ENCODE measurements around the gene YEATS2. TPM values are rescaled to one million over a fixed set of nuclear protein-coding genes. Genes with fewer than 3 reads are reported as not detected.

YEATS2 gene
- total RNA-seq, 2 experiments from 2014 or later: 68.2 to 77.2 TPM

- CTCF ChIA-PET (ENCODE audit: unreplicated experiment): no interaction called here
- no peak overlapping the region for H3K27ac ChIP-seq (ENCODE audit: low read depth, low read length, poor library complexity, severe bottlenecking)
- POLR2A ChIA-PET: no interaction called here
- H3K9me3 ChIP-seq (ENCODE audit: low read length): no peaks in the 10 kb centered on the region
- H2AFZ ChIP-seq (ENCODE audit: low read length): no peak overlapping the region
- no peaks in the 10 kb centered on the region for H3K9me2 ChIP-seq (ENCODE audit: insufficient read depth, low read length)
- no peak for DNase-seq (ENCODE audit: low spot score)
- intact Hi-C loops (cut with micrococcal nuclease; ENCODE audit: unreplicated experiment): no loop called here
- H3K4me3 ChIP-seq (ENCODE audit: low read depth, low read length, poor library complexity, severe bottlenecking): no peak overlapping the region
- peaks cover 75% of the 10 kb centered on the region for H3K36me3 ChIP-seq (ENCODE audit: insufficient read depth, low read length)
- no peaks in the 10 kb centered on the region for H3K79me2 ChIP-seq (ENCODE audit: insufficient read depth, low read depth, low read length)
- no peaks in the 10 kb centered on the region for H3K4me1 ChIP-seq (ENCODE audit: insufficient read depth, low read length, poor library complexity, severe bottlenecking)
- TF ChIP-seq EZH2phosphoT487 (IDR thresholded peaks at IDR 0.05; ENCODE audit: borderline replicate concordance, low read depth, low read length): no peak
- TF ChIP-seq, protein P1, sequence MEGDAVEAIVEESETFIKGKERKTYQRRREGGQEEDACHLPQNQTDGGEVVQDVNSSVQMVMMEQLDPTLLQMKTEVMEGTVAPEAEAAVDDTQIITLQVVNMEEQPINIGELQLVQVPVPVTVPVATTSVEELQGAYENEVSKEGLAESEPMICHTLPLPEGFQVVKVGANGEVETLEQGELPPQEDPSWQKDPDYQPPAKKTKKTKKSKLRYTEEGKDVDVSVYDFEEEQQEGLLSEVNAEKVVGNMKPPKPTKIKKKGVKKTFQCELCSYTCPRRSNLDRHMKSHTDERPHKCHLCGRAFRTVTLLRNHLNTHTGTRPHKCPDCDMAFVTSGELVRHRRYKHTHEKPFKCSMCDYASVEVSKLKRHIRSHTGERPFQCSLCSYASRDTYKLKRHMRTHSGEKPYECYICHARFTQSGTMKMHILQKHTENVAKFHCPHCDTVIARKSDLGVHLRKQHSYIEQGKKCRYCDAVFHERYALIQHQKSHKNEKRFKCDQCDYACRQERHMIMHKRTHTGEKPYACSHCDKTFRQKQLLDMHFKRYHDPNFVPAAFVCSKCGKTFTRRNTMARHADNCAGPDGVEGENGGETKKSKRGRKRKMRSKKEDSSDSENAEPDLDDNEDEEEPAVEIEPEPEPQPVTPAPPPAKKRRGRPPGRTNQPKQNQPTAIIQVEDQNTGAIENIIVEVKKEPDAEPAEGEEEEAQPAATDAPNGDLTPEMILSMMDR (conservative IDR thresholded peaks at IDR 0.05; ENCODE audit: low read length): no peak
- H3K4me2 ChIP-seq (ENCODE audit: low read length): no peak overlapping the region
- no peaks in the 10 kb centered on the region for H4K20me1 ChIP-seq (ENCODE audit: insufficient read depth, low read length)
- no TSS peak for BruUV-seq (replicated peaks)
Measured at GRCh38 chr3:183837390-183837789, 139.8 kb downstream of the YEATS2 start.

DNA sequence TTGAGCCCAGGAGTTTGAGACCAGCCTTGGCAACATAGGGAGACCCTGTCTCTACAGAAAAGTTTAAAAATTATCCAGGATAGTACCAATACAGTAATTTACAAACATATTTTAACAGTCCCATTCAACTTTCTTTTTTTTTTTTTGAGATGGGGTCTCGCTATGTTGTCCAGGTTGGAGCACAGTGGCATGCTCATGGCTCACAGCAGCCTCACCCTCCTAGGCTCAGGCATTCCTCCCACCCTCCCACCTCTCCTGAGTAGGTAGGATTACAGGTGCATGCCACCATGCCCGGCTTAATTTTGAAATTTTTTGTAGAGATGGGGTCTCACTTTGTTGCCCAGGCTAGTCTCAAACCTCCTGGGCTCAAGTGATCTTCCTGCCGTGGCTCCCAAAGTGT lies 140.3 kb downstream of the YEATS2 start:
- BruUV-seq (replicated peaks): no TSS peak
- H3K36me3 ChIP-seq (ENCODE audit: insufficient read depth, low read length): peaks cover 71% of the 10 kb centered on the region

DNA sequence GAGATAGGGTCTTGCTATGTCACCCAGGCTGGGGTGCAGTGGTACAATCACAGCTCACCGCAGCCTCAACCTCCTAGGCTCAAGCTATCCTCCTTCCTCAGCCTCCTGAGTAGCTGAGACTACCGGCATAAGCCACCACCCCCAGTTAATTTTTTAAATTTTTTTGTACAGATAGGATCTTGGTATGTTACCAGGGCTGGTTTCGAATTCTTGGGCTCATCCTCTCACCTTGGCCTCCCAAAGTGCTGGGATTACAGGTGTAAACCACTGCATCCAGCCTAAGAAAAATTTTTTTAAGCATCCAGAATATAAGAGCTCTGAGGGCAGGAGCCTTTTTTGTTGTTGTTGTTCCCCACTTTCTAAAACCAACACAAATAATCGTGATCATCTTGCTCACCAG lies 142.2 kb downstream of the YEATS2 start:
- Histone ChIP-seq H3K9me3 (ENCODE audit: low read length) (no peaks in the 10 kb centered on the region), H3K27ac (ENCODE audit: low read depth, low read length, poor library complexity, severe bottlenecking) (no peak overlapping the region), H3K79me2 (ENCODE audit: insufficient read depth, low read depth, low read length) (no peaks in the 10 kb centered on the region), H3K9me2 (ENCODE audit: insufficient read depth, low read length) (no peaks in the 10 kb centered on the region), H3K36me3 (ENCODE audit: insufficient read depth, low read length) (peaks cover 69% of the 10 kb centered on the region), H2AFZ (ENCODE audit: low read length) (no peak overlapping the region), H3K4me3 (ENCODE audit: low read depth, low read length, poor library complexity, severe bottlenecking) (no peak overlapping the region), H4K20me1 (ENCODE audit: insufficient read depth, low read length) (no peaks in the 10 kb centered on the region), H3K4me2 (ENCODE audit: low read length) (no peak overlapping the region), H3K4me1 (ENCODE audit: insufficient read depth, low read length, poor library complexity, severe bottlenecking) (no peaks in the 10 kb centered on the region)
- DNase-seq (ENCODE audit: low spot score): no peak
- intact Hi-C loops (cut with micrococcal nuclease; ENCODE audit: unreplicated experiment): no loop called here
- POLR2A ChIA-PET: interaction anchor here (0.7 to 1.0 kb wide), 2 partner anchors 8 to 12 kb away, joined by 4 read pairs; no protein-coding TSS in a partner anchor
- CTCF ChIA-PET (ENCODE audit: unreplicated experiment): no interaction called here
- TF ChIP-seq EZH2phosphoT487 (IDR thresholded peaks at IDR 0.05; ENCODE audit: borderline replicate concordance, low read depth, low read length): no peak
- TF ChIP-seq, protein P1 (conservative IDR thresholded peaks at IDR 0.05; ENCODE audit: low read length): no peak
- BruUV-seq (replicated peaks): no TSS peak

More for the DNA sequence above, 140.3 kb downstream of the YEATS2 start:
- Histone ChIP-seq H3K4me3 (ENCODE audit: low read depth, low read length, poor library complexity, severe bottlenecking) (no peak overlapping the region), H4K20me1 (ENCODE audit: insufficient read depth, low read length) (no peaks in the 10 kb centered on the region), H2AFZ (ENCODE audit: low read length) (no peak overlapping the region), H3K9me3 (ENCODE audit: low read length) (no peaks in the 10 kb centered on the region), H3K79me2 (ENCODE audit: insufficient read depth, low read depth, low read length) (no peaks in the 10 kb centered on the region), H3K4me1 (ENCODE audit: insufficient read depth, low read length, poor library complexity, severe bottlenecking) (no peaks in the 10 kb centered on the region), H3K9me2 (ENCODE audit: insufficient read depth, low read length) (no peaks in the 10 kb centered on the region), H3K4me2 (ENCODE audit: low read length) (no peak overlapping the region), H3K27ac (ENCODE audit: low read depth, low read length, poor library complexity, severe bottlenecking) (no peak overlapping the region)
- ChIA-PET POLR2A (no interaction called here), CTCF (ENCODE audit: unreplicated experiment) (no interaction called here)
- TF ChIP-seq EZH2phosphoT487 (IDR thresholded peaks at IDR 0.05; ENCODE audit: borderline replicate concordance, low read depth, low read length): no peak
- TF ChIP-seq, protein P1 (conservative IDR thresholded peaks at IDR 0.05; ENCODE audit: low read length): no peak
- DNase-seq (ENCODE audit: low spot score): no peak
- intact Hi-C loops (cut with micrococcal nuclease; ENCODE audit: unreplicated experiment): no loop called here

Measured in OCI-LY7 (cell line).